BLaER1 treated with 17β-estradiol and CSF1 and Interleukin-3, amounts not matched to agents 10 nM and 100 nM (cell line): Measurements from ENCODE around the gene SNCAIP.

Source experiments
- H3K27ac ChIP-seq, 11 experiments: shearing (Covaris generic); formaldehyde crosslinking; 2 replicates each; pipeline ENCODE4 v1.8.1; 2022
- H3K27me3 ChIP-seq, 11 experiments: shearing (Covaris generic); formaldehyde crosslinking; 2 replicates each; pipeline ENCODE4 v1.8.1; 2022
- H3K36me3 ChIP-seq, 11 experiments: shearing (Covaris generic); formaldehyde crosslinking; 2 replicates each; pipeline ENCODE4 v1.8.1; 2022
- H3K4me1 ChIP-seq, 10 experiments: shearing (Covaris generic); formaldehyde crosslinking; 2 replicates each; pipeline ENCODE4 v1.8.1; 2022
- H3K4me2 ChIP-seq, 11 experiments: shearing (Covaris generic); formaldehyde crosslinking; 2 replicates each; pipeline ENCODE4 v1.8.1; 2022
- H3K4me3 ChIP-seq, 10 experiments: shearing (Covaris generic); formaldehyde crosslinking; 2 replicates each; pipeline ENCODE4 v1.8.1; 2022
- H3K9ac ChIP-seq, 11 experiments: shearing (Covaris generic); formaldehyde crosslinking; 2 replicates each; pipeline ENCODE4 v1.8.1; 2022
- H3K9me3 ChIP-seq, 11 experiments: shearing (Covaris generic); formaldehyde crosslinking; replicated peaks in 1 of 11; 2 replicates each; pipeline ENCODE4 v1.8.1; 2022
- H4K20me1 ChIP-seq, 11 experiments: shearing (Covaris generic); formaldehyde crosslinking; 2 replicates each; pipeline ENCODE4 v1.8.1; 2022
- Cebpa-rat ChIP-seq, 11 experiments: shearing (Covaris generic); IDR thresholded peaks; 2 replicates each; pipeline ENCODE4 v1.8.1; 2022

Gene SNCAIP

DNA sequence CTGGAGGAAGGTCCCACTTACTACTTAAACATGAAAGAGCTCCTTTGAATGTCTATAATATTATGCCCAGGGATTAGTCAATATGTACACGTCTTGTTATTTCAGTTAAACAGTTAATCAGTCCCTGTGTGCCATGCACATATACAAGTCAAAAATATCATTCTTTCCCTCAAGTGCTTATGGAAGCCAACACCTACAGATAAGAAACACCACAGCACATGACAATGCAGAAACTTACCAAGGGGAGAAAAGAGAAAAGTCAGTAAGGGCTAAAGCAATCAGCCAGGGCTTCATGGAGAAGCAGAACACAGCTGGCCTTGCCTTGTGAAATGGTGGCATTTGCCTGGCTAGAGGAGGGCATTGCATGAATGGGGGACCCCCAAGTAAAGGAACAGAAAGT lies 88.3 kb downstream of the SNCAIP start:
- Histone ChIP-seq H3K27ac (no peak overlapping the region), H3K9ac (no peak overlapping the region), H3K4me2 (no peak overlapping the region), H3K36me3 (no peaks in the 10 kb centered on the region), H3K4me1 (no peaks in the 10 kb centered on the region), H3K4me3 (no peak overlapping the region), H4K20me1 (no peaks in the 10 kb centered on the region), H3K9me3 (no peaks in the 10 kb centered on the region), H3K27me3 (no peaks in the 10 kb centered on the region)
- no peak for TF ChIP-seq Cebpa-rat (IDR thresholded peaks at IDR 0.05)

DNA sequence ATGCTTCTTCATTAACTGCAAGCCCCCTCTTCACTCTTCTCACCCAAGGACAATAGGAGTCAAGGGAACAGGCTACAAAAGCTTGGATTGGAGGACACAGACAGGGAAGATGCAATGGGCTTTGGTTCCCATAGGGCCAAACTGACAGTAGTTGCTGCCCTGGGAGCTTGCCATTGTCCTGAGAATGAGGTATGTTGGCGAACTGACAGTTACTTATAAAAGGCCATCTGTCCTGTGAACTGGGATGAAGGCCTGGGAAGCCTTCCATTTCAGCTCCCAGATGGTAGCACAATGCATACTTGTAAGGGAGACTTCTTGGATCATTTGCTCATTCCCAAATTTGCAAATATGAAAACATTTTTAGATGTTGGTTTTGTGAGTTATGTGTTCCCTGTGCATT lies 88.9 kb downstream of the SNCAIP start:
- Histone ChIP-seq H3K27me3 (no peaks in the 10 kb centered on the region), H4K20me1 (no peaks in the 10 kb centered on the region)
- TF ChIP-seq Cebpa-rat (IDR thresholded peaks at IDR 0.05): no peak

DNA sequence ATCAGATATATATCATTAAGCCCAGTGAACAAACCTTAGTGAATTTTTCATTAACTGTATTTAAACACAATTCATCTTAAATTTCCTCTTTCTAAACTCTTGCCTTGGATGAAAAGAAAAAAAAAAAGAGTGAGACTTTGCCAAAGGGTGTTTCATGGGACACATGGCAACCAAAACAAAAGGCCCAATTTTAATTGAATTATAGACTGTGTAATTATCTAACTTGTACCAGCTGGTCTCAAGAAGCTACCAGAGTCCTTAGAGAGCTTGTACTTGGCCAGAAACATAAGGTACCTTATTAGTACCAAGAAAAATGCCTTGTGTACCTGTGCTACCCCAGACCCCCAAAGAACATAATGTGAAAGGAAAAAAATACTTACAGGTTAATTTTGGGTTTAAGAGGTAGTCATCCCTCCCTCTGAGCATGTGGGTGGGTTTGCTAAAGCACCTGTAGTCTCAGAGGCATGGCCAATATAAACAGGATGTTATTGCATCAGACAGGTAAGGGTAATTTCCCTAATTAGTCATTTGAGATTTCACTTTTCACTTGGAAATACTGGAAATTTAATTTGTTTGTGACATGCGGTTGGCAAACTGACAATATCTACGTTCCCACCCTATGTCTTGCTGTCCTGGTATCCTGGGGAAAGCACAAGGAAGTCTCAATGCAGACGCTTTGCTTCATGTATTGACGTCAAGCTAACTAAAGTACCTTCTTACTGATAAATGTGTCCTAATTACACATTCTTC lies 90.1 kb downstream of the SNCAIP start:
- Histone ChIP-seq H3K27me3 (no peaks in the 10 kb centered on the region), H3K27ac (no peak overlapping the region)
- no peak for TF ChIP-seq Cebpa-rat (IDR thresholded peaks at IDR 0.05)

More for the DNA sequence above, 88.9 kb downstream of the SNCAIP start:
- Histone ChIP-seq H3K4me2 (no peak overlapping the region), H3K9ac (no peak overlapping the region), H3K9me3 (no peaks in the 10 kb centered on the region), H3K4me1 (no peaks in the 10 kb centered on the region), H3K27ac (no peak overlapping the region), H3K4me3 (no peak overlapping the region), H3K36me3 (no peaks in the 10 kb centered on the region)

DNA sequence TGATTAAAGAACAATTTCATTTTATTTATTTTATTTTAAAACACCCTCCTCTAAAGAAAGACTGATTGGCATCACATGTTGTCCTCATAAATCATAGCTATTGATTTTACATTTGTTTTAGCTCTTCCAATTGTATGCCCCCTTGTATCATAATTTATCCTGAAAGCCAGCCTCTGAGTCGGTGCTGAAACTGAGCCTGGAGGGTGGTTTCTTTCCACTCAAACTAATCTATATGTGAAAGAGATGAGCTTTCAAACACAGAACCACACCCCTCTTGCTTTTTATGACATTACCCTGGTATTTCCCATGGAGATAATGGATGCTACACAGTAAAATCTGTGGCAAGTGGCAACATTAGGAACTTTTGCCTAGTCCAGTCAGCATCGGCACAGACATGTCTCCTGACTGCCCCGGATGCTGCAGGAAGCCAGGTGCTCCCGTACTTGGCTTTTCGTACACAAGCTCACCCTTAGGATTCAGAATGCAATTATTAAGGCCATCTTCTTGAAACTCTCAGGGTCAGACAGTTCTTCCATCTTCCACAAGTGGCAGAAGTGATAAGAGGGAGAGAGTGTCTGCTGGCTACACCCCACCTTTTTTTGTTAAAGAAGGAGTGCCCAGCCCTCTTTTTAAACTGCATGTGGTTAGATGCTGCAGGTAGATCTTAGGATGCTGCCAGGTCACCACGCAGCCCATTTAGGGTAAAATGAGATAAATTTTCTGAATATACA lies 91.1 kb downstream of the SNCAIP start:
- H3K9ac ChIP-seq: no peak overlapping the region
- H4K20me1 ChIP-seq: no peaks in the 10 kb centered on the region

More for the DNA sequence above, 90.1 kb downstream of the SNCAIP start:
- Histone ChIP-seq H3K36me3 (no peaks in the 10 kb centered on the region), H3K9ac (no peak overlapping the region), H3K4me2 (no peak overlapping the region), H3K4me3 (no peak overlapping the region), H3K9me3 (no peaks in the 10 kb centered on the region), H3K4me1 (no peaks in the 10 kb centered on the region), H4K20me1 (no peaks in the 10 kb centered on the region)

DNA sequence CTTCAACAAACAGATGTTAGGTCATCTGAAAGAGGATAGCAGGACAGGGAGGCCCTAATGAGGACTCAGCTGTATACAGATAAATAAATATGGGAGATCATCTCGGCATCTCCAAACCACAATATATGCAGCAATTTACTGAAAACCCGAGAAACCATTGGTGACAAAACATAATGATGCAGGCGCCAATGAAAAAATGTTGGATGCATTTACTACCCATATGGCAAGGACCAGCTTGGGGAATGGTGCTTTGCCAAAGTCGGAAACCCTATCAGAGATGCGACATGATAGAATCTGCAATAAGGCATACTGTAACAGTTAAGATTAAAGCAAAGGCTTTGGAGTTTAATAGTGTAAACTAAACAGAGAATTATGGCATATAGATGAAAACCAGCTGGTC lies 92.0 kb downstream of the SNCAIP start:
- Histone ChIP-seq H3K9ac (no peak overlapping the region), H3K36me3 (no peaks in the 10 kb centered on the region), H3K27me3 (no peaks in the 10 kb centered on the region), H3K4me1 (peaks cover 0 to 4% (median 0%) of the 10 kb centered on the region in 10 experiments; a peak in 4 of 20 replicates), H3K9me3 (no peaks in the 10 kb centered on the region), H3K27ac (no peak overlapping the region), H4K20me1 (no peaks in the 10 kb centered on the region), H3K4me3 (no peak overlapping the region), H3K4me2 (no peak overlapping the region)
- TF ChIP-seq Cebpa-rat (IDR thresholded peaks at IDR 0.05): no peak

More for the DNA sequence above, 91.1 kb downstream of the SNCAIP start:
- no peaks in the 10 kb centered on the region for H3K9me3 ChIP-seq
- H3K4me3 ChIP-seq: no peak overlapping the region
- no peak for TF ChIP-seq Cebpa-rat (IDR thresholded peaks at IDR 0.05)
- no peak overlapping the region for H3K27ac ChIP-seq
- H3K36me3 ChIP-seq: no peaks in the 10 kb centered on the region
- no peak overlapping the region for H3K4me2 ChIP-seq
- no peaks in the 10 kb centered on the region for H3K27me3 ChIP-seq
- no peaks in the 10 kb centered on the region for H3K4me1 ChIP-seq

DNA sequence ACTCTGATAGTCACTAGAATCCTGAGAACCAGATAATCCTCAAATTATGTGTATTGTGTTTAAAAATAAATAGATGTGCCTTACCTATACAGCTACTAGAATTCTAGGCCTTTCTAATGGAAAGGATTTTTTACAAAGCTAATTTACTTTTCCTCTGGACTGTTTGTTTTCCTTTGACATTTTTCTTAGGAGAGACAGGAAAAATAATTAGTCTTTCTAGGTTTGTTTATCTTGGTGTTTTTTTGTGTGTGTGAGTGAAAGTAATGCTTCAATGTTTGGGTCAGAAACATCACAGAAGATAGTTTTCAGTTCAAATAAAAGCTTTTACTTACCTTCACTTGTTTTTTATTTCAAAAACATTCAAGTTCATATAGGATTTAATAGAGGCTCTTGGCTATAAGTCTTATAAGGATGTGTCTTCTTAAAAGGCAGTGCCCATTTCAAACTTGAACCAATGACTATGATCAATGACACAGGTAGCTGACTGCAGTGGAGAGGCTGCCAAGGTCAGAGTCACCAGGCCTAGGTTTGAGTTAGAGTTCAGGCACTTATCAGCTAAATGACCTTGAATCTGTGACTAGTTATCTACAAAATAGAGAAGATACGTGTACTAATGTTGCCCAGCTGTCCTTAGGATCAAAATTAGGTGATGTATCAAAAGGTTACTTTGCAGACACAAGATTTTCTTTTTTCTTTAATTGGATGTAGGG lies 92.8 kb downstream of the SNCAIP start:
- no peak overlapping the region for H3K4me2 ChIP-seq
- no peak overlapping the region for H3K27ac ChIP-seq

DNA sequence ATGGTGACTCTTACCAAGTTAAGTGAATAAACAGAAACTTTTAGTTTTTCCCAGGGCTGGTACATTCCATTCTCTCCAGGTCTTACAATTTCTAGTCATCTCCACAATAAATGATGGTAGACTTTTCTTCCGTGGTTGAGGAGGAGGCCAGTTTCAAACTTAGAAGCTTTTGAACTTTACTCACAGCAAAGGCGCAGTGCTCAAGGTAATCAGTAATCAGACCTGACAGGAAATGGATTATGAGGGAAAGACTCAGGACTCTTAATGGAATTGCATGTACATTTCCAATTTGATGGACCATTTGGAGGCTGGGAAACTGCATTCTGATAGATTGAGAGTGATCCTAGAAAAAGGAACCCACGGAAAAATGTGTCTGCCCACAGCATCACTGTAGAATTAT lies 93.7 kb downstream of the SNCAIP start:
- Histone ChIP-seq H3K27ac (no peak overlapping the region), H3K9ac (no peak overlapping the region), H3K27me3 (no peaks in the 10 kb centered on the region), H3K4me2 (no peak overlapping the region), H3K4me1 (peaks cover 0 to 11% (median 0%) of the 10 kb centered on the region in 10 experiments; a peak in 4 of 20 replicates), H4K20me1 (no peaks in the 10 kb centered on the region), H3K36me3 (no peaks in the 10 kb centered on the region), H3K9me3 (no peaks in the 10 kb centered on the region), H3K4me3 (no peak overlapping the region)
- TF ChIP-seq Cebpa-rat (IDR thresholded peaks at IDR 0.05): no peak

More for the DNA sequence above, 92.8 kb downstream of the SNCAIP start:
- no peak for TF ChIP-seq Cebpa-rat (IDR thresholded peaks at IDR 0.05)
- Histone ChIP-seq H3K9me3 (no peaks in the 10 kb centered on the region), H4K20me1 (no peaks in the 10 kb centered on the region), H3K36me3 (no peaks in the 10 kb centered on the region), H3K27me3 (no peaks in the 10 kb centered on the region), H3K4me1 (peaks cover 0 to 11% (median 0%) of the 10 kb centered on the region in 10 experiments; a peak in 4 of 20 replicates), H3K4me3 (no peak overlapping the region), H3K9ac (no peak overlapping the region)

DNA sequence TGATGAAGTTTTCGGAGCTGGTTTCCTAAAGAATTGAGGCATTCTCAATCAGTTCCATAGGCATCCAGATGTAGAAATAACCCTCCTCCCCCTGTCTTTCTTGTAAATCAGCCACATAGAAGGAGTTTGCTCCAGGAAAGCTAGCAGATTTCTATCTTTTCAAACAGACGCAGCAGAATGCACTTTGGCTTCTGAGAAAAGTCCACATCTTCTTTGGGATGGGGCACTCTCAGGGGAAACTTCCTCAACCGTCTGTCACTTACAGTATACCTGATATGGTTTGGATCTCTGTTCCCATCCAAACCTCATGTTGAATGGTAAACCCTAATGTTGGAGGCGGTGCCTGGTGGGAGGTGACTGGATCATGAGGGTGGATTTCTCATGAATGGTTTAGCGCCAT lies 94.1 kb downstream of the SNCAIP start:
- no peak overlapping the region for H3K9ac ChIP-seq
- no peak overlapping the region for H3K4me3 ChIP-seq
- no peaks in the 10 kb centered on the region for H3K36me3 ChIP-seq
- TF ChIP-seq Cebpa-rat (IDR thresholded peaks at IDR 0.05): no peak
- H4K20me1 ChIP-seq: no peaks in the 10 kb centered on the region
- no peak overlapping the region for H3K4me2 ChIP-seq
- H3K4me1 ChIP-seq: peaks cover 0 to 11% (median 0%) of the 10 kb centered on the region in 10 experiments; a peak in 4 of 20 replicates
- no peak overlapping the region for H3K27ac ChIP-seq
- no peaks in the 10 kb centered on the region for H3K9me3 ChIP-seq
- H3K27me3 ChIP-seq: no peaks in the 10 kb centered on the region

DNA sequence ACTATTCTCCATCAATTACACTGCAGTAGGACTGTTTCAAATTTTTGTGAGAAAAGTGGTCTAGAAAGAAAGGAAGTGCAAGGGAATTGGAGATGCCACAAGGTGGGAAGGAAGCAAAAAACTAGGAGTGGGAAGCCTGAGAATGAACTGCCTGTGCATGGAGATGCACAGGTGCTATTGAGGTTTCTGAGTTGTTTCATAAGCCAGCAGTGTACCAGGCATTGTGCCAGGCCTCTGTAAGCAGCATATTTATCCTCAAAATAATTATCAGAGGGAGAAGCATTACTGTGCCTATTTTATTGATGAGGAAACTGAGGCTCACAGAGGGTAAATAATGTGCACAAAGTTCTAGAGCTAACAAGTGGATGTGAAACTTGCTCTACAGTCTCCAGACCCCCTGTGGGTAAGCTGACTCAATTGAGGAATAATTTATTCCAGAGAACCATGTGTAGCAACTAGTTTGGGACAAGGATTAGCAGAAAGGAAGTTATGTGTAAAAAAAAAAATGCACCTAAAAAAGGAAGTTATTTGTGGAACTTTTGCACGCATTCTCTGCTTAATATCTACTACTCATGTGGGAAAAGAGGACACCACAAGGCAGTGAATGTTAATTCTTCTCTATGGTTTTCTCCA lies 96.7 kb downstream of the SNCAIP start:
- H3K4me3 ChIP-seq: no peak overlapping the region
- no peaks in the 10 kb centered on the region for H3K36me3 ChIP-seq
- no peak overlapping the region for H3K27ac ChIP-seq
- H3K4me1 ChIP-seq: peaks cover 0 to 11% (median 0%) of the 10 kb centered on the region in 10 experiments; a peak in 4 of 20 replicates
- no peaks in the 10 kb centered on the region for H4K20me1 ChIP-seq
- no peak for TF ChIP-seq Cebpa-rat (IDR thresholded peaks at IDR 0.05)
- no peak overlapping the region for H3K9ac ChIP-seq
- H3K4me2 ChIP-seq: peak overlapping the region in 2 of 11 experiments; percentile 12 to 15; a peak in 2 of 22 replicates
- H3K9me3 ChIP-seq: no peaks in the 10 kb centered on the region
- no peaks in the 10 kb centered on the region for H3K27me3 ChIP-seq
